AG04450 (cell line): ENCODE data around the gene KLHL30. TPM values are rescaled to one million over a fixed set of nuclear protein-coding genes. Genes with fewer than 3 reads are reported as not detected.

ENCODE experiments used
- CTCF ChIA-PET: fragments of 300-600, 350-600 bp; formaldehyde crosslinking; extraction: SDS; loops from one replicate; lab custom pipeline; 2022; ENCODE audit warnings: antibody characterized with exemption, inconsistent platforms; lab: Charles Lee
- POLR2A ChIA-PET: fragments of 350-600 bp; formaldehyde crosslinking; extraction: SDS; loops from one replicate; lab custom pipeline; 2021; ENCODE audit warnings: antibody characterized with exemption, inconsistent platforms; lab: Yijun Ruan, JAX
- DNase-seq: peaks from one replicate; pipeline ENCODE4 v3.0.0-alpha.2; 2011; ENCODE audit warnings: low read depth, low spot score
- H3K27ac ChIP-seq: one replicate; pipeline ENCODE4 v1.5.1; 2012; ENCODE audit warnings: low read depth, low read length, control low read depth
- H3K27me3 ChIP-seq: one replicate; pipeline ENCODE4 v1.6.0; 2012; ENCODE audit warnings: low read length; ENCODE audit not compliant: control insufficient read depth, insufficient read depth
- H3K4me3 ChIP-seq: 2 replicates; pipeline ENCODE4 v1.5.1; 2011; ENCODE audit warnings: mild to moderate bottlenecking, low read depth, low read length, control low read depth
- H3K9me3 ChIP-seq: 2 replicates; pipeline ENCODE4 v1.5.1; 2012; ENCODE audit warnings: low read length; ENCODE audit not compliant: control insufficient read depth, insufficient read depth
- CTCF ChIP-seq: IDR thresholded peaks from 2 replicates; pipeline ENCODE4 v1.5.1; 2011; ENCODE audit warnings: low read depth, low read length, control low read depth, inconsistent platforms
- polyA plus RNA-seq: library from polyadenylated mRNA; depleted of rRNA; stranded (reverse); fragments of >200 nt; gene quantifications from 2 replicates; pipeline ENCODE4 v1.2.3, GENCODE V29; 2011

The KLHL30 gene
- polyA plus RNA-seq, 1 experiment: not detected

DNA sequence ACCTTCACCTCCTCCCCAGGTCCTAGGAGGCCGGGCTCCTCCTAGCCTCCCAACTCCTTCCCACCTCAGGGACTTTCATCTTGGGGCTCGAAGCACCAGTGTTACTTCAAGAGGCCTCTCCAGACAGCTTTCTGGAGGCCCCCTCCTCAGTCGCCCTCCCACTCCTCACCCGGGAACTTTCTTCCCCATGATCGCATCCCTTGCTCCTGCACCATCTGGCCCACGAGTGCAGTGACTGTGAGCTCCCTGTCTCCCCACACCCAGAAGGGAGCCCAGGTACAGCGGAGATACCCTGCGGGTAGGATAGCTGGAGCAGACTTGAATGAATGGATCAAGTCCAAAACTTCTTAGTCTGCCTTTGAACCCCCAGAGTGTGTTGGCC lies 26.4 kb downstream of the KLHL30 start:
- H3K9me3 ChIP-seq: no peaks in the 10 kb centered on the region; the same call in 1 of the 2 replicates
- no peaks in the 10 kb centered on the region for H3K27me3 ChIP-seq
- CTCF ChIA-PET: no interaction called here
- DNase-seq: no peak
- POLR2A ChIA-PET: no interaction called here
- TF ChIP-seq CTCF: no peak
- H3K27ac ChIP-seq: no peak overlapping the region
- H3K4me3 ChIP-seq: no peak overlapping the region

GRCh38 chr2:238165288-238165921 lies 26.9 kb downstream of the KLHL30 start:
- ChIA-PET CTCF (no interaction called here), POLR2A (no interaction called here)
- no peak for TF ChIP-seq CTCF
- H3K27ac ChIP-seq: no peak overlapping the region
- no peak overlapping the region for H3K4me3 ChIP-seq
- no peak for DNase-seq
- H3K27me3 ChIP-seq: no peaks in the 10 kb centered on the region
- H3K9me3 ChIP-seq: no peaks in the 10 kb centered on the region; the same call in 1 of the 2 replicates

DNA sequence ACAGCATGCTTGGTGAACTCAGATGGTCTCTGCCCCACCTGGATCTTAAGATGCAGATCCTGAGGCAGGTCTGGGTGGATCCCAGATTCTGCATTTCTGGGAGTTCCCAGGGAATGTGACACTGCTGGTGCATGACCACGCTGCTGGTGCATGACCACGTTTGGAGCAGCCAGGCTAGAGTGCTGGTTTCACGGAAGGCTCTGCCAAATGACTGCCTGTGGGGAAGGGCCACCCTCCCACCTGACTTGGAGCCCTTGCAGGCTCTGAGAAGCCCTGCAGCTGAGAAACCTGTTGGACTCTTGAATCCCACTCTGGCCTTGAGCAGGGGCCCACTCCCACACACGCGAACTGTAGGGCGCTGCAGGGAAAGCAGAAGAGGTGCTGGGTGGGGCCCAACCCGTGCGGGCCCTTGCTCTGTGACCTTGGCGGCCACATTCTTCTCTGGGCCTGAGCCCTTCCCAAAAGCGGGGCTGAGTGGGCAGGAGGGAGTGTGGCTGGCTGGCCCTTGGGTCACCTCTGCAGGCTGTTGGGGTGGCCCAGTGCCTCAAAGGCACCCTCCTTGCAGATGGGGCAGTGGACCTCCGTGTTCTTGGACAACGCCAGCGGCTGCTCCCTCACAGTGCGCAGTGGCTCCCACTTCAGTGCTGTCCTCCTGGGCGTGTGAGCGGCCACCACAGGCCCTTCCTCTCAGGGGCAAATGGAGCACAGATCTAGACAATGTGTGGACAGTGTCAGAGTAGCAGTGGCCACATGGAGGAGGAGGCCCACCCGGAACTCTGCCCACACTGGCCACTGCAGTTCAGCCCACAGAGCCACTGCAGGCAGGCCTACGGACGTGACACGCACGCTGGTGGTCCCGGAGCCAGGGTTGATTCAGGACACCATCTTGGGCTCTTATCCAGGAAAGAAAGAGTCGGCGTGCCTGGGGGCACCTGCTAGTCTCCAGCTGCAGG lies 28.2 kb downstream of the KLHL30 start:
- POLR2A ChIA-PET: no interaction called here
- no peak for DNase-seq
- Histone ChIP-seq H3K9me3 (no peaks in the 10 kb centered on the region; the same call in 1 of the 2 replicates), H3K27ac (no peak overlapping the region), H3K27me3 (no peaks in the 10 kb centered on the region), H3K4me3 (no peak overlapping the region)
- CTCF ChIA-PET: no interaction called here
- no peak for TF ChIP-seq CTCF

DNA sequence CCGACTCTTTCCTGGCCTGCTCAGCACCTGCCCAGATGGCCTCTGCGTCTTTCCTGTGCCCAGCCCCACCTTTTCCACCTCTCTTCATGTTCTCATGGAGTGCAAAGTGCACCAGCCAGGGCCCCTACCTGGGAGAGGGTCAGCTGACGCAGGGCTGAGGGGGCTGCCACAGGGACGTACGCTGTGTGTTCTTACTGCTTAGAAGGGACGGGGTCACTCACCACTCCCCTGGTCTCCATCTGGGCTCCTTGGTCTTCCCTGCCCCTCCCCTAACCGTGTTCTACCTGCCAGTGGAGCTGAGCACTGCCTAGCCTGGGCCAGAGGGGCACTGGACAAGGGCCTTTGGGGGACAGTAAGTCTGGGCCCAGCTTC lies 28.9 kb downstream of the KLHL30 start:
- Histone ChIP-seq H3K9me3 (no peaks in the 10 kb centered on the region; the same call in 1 of the 2 replicates), H3K27me3 (no peaks in the 10 kb centered on the region), H3K27ac (peak overlapping the region; percentile 76), H3K4me3 (no peak overlapping the region)
- POLR2A ChIA-PET: interaction anchor here (1.2 kb wide), 1 partner anchor 25 kb away, joined by 3 read pairs; no protein-coding TSS in a partner anchor
- CTCF ChIA-PET: no interaction called here
- no peak for TF ChIP-seq CTCF
- DNase-seq: no peak

- H3K9me3 ChIP-seq: no peaks in the 10 kb centered on the region; the same call in 1 of the 2 replicates
- H3K4me3 ChIP-seq: no peak overlapping the region
- POLR2A ChIA-PET: interaction anchor here (1.2 kb wide), 1 partner anchor 26 kb away, joined by 3 read pairs; no protein-coding TSS in a partner anchor
- TF ChIP-seq CTCF: no peak
- no peak for DNase-seq
- no peaks in the 10 kb centered on the region for H3K27me3 ChIP-seq
- CTCF ChIA-PET: no interaction called here
- H3K27ac ChIP-seq: peak overlapping the region; percentile 76
Measured at GRCh38 chr2:238167761-238168160, 29.3 kb downstream of the KLHL30 start.
